ENCODE results near the gene TRIM33.
"Not testable (repeated sequence)": the region's sequence is repeated elsewhere in the genome, so short reads cannot be mapped to it uniquely, and the experiment has no call there.

DNA sequence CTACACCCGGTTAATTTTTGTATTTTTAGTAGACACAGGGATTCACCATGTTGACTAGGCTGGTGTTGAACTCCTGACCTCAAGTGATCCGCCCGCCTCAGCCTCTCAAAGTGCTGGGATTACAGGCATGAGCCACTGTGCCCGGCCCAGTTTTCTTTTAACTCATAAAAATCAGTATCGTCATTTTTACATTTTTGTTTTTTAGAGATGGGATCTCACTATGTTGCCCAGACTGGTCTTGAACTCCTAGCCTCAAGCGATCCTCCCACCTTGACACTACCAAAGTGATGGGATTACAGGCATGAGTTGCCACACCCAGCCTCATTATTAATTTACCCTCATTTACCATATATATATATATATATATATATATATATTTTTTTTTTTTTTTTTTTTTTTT, 123.4 kb downstream of the TRIM33 start:
- TF ChIP-seq, protein P1, sequence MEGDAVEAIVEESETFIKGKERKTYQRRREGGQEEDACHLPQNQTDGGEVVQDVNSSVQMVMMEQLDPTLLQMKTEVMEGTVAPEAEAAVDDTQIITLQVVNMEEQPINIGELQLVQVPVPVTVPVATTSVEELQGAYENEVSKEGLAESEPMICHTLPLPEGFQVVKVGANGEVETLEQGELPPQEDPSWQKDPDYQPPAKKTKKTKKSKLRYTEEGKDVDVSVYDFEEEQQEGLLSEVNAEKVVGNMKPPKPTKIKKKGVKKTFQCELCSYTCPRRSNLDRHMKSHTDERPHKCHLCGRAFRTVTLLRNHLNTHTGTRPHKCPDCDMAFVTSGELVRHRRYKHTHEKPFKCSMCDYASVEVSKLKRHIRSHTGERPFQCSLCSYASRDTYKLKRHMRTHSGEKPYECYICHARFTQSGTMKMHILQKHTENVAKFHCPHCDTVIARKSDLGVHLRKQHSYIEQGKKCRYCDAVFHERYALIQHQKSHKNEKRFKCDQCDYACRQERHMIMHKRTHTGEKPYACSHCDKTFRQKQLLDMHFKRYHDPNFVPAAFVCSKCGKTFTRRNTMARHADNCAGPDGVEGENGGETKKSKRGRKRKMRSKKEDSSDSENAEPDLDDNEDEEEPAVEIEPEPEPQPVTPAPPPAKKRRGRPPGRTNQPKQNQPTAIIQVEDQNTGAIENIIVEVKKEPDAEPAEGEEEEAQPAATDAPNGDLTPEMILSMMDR (IDR thresholded peaks at IDR 0.05; ENCODE audit: low read length) = not testable (repeated sequence)
- TF ChIP-seq EZH2 (IDR thresholded peaks at IDR 0.05; ENCODE audit: borderline replicate concordance, low read length) = not testable (repeated sequence)
